Nephron progenitor cell (in vitro differentiated cells): Measurements from ENCODE around the gene CST6.

Experiments
- DNase-seq: peaks from one replicate; pipeline ENCODE4 v3.0.0; 2021
- H3K27ac Mint-ChIP-seq: 2 replicates; pipeline ENCODE4 v1.8.0; 2021; ENCODE audit warnings: mild to moderate bottlenecking, moderate library complexity, mixed read lengths
- H3K27me3 Mint-ChIP-seq: 2 replicates; pipeline ENCODE4 v1.8.0; 2021; ENCODE audit warnings: mild to moderate bottlenecking, low read depth, mixed read lengths; ENCODE audit not compliant: poor library complexity
- H3K36me3 Mint-ChIP-seq: 2 replicates; pipeline ENCODE4 v1.8.0; 2021; ENCODE audit warnings: low read depth, mixed read lengths
- H3K4me1 Mint-ChIP-seq: 2 replicates; pipeline ENCODE4 v1.8.0; 2021; ENCODE audit warnings: mixed read lengths
- H3K4me3 Mint-ChIP-seq: 2 replicates; pipeline ENCODE4 v1.8.0; 2021; ENCODE audit warnings: mild to moderate bottlenecking, moderate library complexity, mixed read lengths
- H3K9me3 Mint-ChIP-seq: 2 replicates; pipeline ENCODE4 v1.8.0; 2021; ENCODE audit warnings: mild to moderate bottlenecking, moderate library complexity, mixed read lengths
- CTCF ChIP-seq: fragments of 200-600 bp; sonication (generic); IDR thresholded peaks from 2 replicates; pipeline ENCODE4 v1.5.0; 2021; ENCODE audit warnings: antibody characterized with exemption

CST6 gene

DNA sequence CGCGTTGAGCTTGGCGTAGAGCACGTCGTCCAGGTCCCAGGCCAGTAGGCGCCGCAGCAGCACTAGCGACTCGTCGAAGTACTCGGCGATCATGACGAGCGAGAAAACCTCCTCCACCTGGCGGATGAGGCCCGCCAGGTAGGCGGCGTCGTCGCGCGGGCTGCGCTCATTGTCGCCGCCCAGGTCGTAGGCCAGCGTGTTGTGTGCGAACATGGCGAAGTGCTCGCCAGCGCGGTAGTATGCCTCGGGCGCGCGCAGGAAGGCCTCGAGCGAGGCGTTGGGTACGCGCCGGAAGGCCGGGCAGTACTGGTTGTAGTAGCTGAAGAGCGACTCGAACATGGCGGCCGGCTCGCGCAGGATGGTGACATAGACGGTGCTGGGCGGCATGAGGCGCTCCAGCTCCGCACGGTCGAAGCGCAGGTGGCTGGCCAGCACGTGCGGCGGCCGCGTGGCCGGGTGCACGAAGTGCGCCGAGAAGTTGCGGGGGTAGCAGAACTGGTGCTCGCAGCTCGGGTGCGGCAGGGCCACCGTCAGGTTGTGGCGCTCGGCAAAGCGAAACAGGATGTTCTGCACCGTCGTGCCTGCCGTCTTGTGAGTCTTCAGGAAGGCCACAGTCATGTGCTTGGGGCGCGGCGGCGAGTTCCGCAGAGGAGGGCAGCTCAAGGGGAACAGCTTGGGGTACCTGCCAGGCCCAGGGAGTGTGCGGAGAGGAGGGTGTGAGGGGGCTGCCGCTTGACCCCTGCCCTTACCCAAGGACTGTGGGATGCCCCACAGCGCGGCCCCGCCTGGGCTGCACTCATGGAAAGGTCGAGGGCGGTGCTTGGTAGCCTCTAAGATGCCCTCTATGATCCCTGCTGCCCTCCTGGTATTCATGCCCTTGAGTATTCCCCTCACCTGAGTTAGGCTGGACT lies 31.4 kb downstream of the CST6 start:
- no peak for DNase-seq
- Mint-ChIP-seq H3K4me1 (peaks cover 38% of the 10 kb centered on the region), H3K4me3 (no peak overlapping the region), H3K27me3 (peaks cover 7% of the 10 kb centered on the region), H3K36me3 (peaks cover 31% of the 10 kb centered on the region), H3K9me3 (peaks cover 6% of the 10 kb centered on the region), H3K27ac (no peak overlapping the region)
- TF ChIP-seq CTCF, result no peak

- DNase-seq, result no peak
- Mint-ChIP-seq H3K4me3 (no peak overlapping the region), H3K4me1 (peaks cover 43% of the 10 kb centered on the region), H3K27ac (no peak overlapping the region), H3K36me3 (peaks cover 31% of the 10 kb centered on the region), H3K9me3 (no peaks in the 10 kb centered on the region), H3K27me3 (peaks cover 8% of the 10 kb centered on the region)
- no peak for TF ChIP-seq CTCF
Observed at GRCh38 chr11:66044757-66045156, 32.9 kb downstream of the CST6 start.

GRCh38 chr11:66045177-66045639 lies 33.4 kb downstream of the CST6 start:
- Mint-ChIP-seq H3K4me1 (peaks cover 43% of the 10 kb centered on the region), H3K36me3 (peaks cover 31% of the 10 kb centered on the region), H3K4me3 (no peak overlapping the region), H3K9me3 (no peaks in the 10 kb centered on the region), H3K27me3 (peaks cover 8% of the 10 kb centered on the region), H3K27ac (no peak overlapping the region)
- DNase-seq, result peak; percentile 90
- peak; percentile 91 for TF ChIP-seq CTCF

DNA sequence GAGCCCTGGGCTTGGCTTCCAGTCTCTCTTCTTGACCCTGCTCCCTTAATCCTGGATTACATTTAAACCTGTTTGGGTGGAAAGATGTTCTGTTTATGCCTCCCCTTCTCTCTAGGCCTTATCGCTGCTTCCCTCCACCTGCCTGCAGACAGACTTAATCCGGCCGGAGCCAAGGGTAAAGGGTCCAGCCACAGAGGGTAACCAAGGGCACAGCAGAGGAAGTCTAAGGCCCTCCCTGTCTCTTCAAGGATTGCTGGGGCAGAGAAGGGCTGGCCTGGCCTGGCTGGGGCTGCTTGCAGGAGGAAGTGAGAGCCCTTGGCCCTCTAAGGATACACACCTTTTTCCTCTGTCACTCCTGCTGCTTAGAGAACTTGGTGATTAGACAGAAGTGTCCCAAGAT lies 35.1 kb downstream of the CST6 start:
- no peak overlapping the region for H3K27ac Mint-ChIP-seq
- peak overlapping the region; percentile 15 for H3K4me3 Mint-ChIP-seq
- TF ChIP-seq CTCF, result no peak
- peaks cover 57% of the 10 kb centered on the region for H3K4me1 Mint-ChIP-seq
- H3K9me3 Mint-ChIP-seq, result no peaks in the 10 kb centered on the region
- no peak for DNase-seq
- H3K27me3 Mint-ChIP-seq, result peaks cover 8% of the 10 kb centered on the region
- H3K36me3 Mint-ChIP-seq, result peaks cover 20% of the 10 kb centered on the region

DNA sequence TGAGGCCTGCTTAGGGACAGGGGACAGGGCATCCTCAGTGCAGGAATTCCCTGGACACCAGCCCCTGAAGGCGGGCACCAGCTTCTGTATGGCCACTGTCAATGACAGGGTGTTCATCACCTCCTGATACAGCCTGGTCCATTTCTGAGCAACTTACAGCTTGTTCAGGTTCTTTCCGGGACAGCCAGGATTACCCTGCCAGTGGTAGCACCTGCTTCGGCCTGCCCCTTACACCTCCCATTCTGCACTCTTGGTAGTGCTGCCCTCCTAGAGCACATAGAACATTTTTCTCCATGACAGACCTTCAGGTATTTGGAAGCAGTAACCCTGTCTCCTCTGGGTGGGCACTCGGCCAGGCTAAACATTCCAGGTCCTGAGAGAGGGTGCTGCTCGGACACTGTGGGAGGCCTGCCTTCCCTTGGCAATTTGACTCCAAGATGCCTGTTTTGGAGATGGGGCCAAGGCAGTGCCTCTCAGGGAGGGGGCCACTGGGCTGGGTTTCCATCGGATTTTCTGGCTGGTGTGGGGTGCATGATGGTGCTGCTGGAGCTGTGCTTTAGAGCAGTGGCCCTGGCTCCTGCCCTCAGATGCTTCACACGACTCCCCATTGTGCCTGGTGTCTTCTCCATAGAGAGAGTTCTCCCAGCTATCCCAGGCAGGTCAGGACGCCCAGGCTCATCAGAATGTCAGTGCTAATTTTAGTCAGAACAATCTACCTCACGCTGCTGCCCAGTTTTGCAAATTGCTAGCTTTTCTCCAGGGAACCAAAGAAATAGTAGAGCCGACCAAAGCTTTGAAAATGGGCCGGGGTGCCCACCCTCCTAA lies 35.9 kb downstream of the CST6 start:
- DNase-seq, result no peak
- no peaks in the 10 kb centered on the region for H3K9me3 Mint-ChIP-seq
- no peak for TF ChIP-seq CTCF
- peaks cover 8% of the 10 kb centered on the region for H3K27me3 Mint-ChIP-seq
- peak overlapping the region; percentile 83 for H3K4me3 Mint-ChIP-seq
- H3K4me1 Mint-ChIP-seq, result peaks cover 64% of the 10 kb centered on the region
- peaks cover 22% of the 10 kb centered on the region for H3K36me3 Mint-ChIP-seq
- H3K27ac Mint-ChIP-seq, result no peak overlapping the region
